ENCODE measurements around the gene MYO9A.

The MYO9A gene

DNA sequence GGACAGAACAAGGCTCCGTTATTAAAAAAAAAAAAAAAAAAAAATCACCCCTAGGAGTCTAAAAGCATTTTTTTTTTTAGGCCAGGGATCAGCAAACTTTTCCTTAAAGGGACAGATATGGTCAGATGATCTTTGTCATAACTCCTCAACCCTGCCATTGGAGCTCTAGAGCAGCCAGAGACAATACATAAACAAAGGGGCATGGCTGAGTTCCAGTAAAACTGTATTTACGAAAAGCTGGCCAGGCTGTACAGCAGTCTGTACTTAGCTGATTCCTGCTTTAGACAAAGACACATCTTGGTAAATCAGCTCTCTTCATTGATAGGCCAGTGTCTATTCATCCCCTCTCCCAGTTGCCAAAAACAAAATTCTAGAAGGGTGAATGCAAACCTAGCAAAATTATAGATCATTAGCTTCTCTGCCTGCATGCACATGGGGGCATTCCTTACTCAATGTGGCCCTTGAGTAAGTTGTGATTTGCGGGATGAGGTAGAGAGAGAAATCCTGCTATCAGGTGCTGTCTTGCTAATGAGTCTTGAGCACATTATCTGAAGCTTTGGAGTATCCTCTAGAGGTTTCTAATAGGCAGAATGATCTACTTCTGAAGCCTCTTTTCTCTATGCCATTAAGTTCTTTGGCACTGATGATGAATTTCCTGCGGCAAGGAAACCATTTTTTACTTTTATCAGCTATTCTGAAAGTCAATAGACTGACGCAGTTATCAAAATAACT is 35.5 kb upstream of the MYO9A start:
- Histone ChIP-seq H3K4me1 (ENCODE audit: control insufficient read depth, insufficient read depth, low read length) (peaks cover 13% of the 10 kb centered on the region), H3K27ac (ENCODE audit: extremely low read depth, low read depth, low read length) (no peak overlapping the region), H3K36me3 (ENCODE audit: control insufficient read depth in 2 of 2, insufficient read depth in 1 of 2, low read length in 2 of 2) (no peaks in the 10 kb centered on the region), H3K4me3 (ENCODE audit: low read depth, low read length) (no peak overlapping the region), H3K9me3 (ENCODE audit: control insufficient read depth, insufficient read depth, low read depth, low read length) (no peaks in the 10 kb centered on the region)
- ChIA-PET CTCF (interaction anchor here (0.6 to 1.9 kb wide), 14 partner anchors 9 to 1079 kb away, joined by 3 to 11 read pairs (median 4); partner anchors contain the start of genes MYO9A and SENP8), POLR2A (interaction anchor here (1.1 kb wide), 1 partner anchor 35 kb away, joined by 4 read pairs; the partner anchor contains the start of genes MYO9A and SENP8)
- TF ChIP-seq, protein P1, sequence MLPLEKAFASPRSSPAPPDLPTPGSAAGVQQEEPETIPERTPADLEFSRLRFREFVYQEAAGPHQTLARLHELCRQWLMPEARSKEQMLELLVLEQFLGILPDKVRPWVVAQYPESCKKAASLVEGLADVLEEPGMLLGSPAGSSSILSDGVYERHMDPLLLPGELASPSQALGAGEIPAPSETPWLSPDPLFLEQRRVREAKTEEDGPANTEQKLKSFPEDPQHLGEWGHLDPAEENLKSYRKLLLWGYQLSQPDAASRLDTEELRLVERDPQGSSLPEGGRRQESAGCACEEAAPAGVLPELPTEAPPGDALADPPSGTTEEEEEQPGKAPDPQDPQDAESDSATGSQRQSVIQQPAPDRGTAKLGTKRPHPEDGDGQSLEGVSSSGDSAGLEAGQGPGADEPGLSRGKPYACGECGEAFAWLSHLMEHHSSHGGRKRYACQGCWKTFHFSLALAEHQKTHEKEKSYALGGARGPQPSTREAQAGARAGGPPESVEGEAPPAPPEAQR (tag by site-specific recombination; IDR thresholded peaks at IDR 0.05) = no peak
- no peak for TF ChIP-seq YY1 (tag by site-specific recombination; IDR thresholded peaks at IDR 0.05)
- no peak for TF ChIP-seq ZBTB20 (tag by site-specific recombination; IDR thresholded peaks at IDR 0.05)
- TF ChIP-seq ZNF324 (tag by site-specific recombination; IDR thresholded peaks at IDR 0.05) = no peak

- ChIA-PET POLR2A (no interaction called here), CTCF (interaction anchor here (0.7 to 2.5 kb wide), 4 partner anchors 9 to 395 kb away, joined by 3 to 13 read pairs (median 4); no protein-coding TSS in a partner anchor)
- Histone ChIP-seq H3K27ac (ENCODE audit: extremely low read depth, low read depth, low read length) (no peak overlapping the region), H3K4me1 (ENCODE audit: control insufficient read depth, insufficient read depth, low read length) (no peaks in the 10 kb centered on the region), H3K4me3 (ENCODE audit: low read depth, low read length) (no peak overlapping the region), H3K9me3 (ENCODE audit: control insufficient read depth, insufficient read depth, low read depth, low read length) (no peaks in the 10 kb centered on the region), H3K36me3 (ENCODE audit: control insufficient read depth in 2 of 2, insufficient read depth in 1 of 2, low read length in 2 of 2) (no peaks in the 10 kb centered on the region)
- TF ChIP-seq HOXD13 (CRISPR knock-in tag; IDR thresholded peaks at IDR 0.05; ENCODE audit: borderline replicate concordance) (no peak), ZNF174 (tag by site-specific recombination; IDR thresholded peaks at IDR 0.05) (no peak), ZIC2 (tag by site-specific recombination; IDR thresholded peaks at IDR 0.05) (no peak), HIC1 (tag by site-specific recombination; IDR thresholded peaks at IDR 0.05) (no peak), ZNF23 (tag by site-specific recombination; IDR thresholded peaks at IDR 0.05; ENCODE audit: borderline replicate concordance) (no peak), ZNF26 (tag by site-specific recombination; IDR thresholded peaks at IDR 0.05) (no peak), ZNF830 (tag by site-specific recombination; IDR thresholded peaks at IDR 0.05; ENCODE audit: low read depth) (no peak)
Observed at GRCh38 chr15:72147418-72147817, 29.5 kb upstream of the MYO9A start.

- TF ChIP-seq ZNF473 (tag by site-specific recombination; IDR thresholded peaks at IDR 0.05) = no peak
- TF ChIP-seq, protein P2, sequence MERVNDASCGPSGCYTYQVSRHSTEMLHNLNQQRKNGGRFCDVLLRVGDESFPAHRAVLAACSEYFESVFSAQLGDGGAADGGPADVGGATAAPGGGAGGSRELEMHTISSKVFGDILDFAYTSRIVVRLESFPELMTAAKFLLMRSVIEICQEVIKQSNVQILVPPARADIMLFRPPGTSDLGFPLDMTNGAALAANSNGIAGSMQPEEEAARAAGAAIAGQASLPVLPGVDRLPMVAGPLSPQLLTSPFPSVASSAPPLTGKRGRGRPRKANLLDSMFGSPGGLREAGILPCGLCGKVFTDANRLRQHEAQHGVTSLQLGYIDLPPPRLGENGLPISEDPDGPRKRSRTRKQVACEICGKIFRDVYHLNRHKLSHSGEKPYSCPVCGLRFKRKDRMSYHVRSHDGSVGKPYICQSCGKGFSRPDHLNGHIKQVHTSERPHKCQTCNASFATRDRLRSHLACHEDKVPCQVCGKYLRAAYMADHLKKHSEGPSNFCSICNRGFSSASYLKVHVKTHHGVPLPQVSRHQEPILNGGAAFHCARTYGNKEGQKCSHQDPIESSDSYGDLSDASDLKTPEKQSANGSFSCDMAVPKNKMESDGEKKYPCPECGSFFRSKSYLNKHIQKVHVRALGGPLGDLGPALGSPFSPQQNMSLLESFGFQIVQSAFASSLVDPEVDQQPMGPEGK (tag by site-specific recombination; IDR thresholded peaks at IDR 0.05) = no peak
- TF ChIP-seq, protein P3, sequence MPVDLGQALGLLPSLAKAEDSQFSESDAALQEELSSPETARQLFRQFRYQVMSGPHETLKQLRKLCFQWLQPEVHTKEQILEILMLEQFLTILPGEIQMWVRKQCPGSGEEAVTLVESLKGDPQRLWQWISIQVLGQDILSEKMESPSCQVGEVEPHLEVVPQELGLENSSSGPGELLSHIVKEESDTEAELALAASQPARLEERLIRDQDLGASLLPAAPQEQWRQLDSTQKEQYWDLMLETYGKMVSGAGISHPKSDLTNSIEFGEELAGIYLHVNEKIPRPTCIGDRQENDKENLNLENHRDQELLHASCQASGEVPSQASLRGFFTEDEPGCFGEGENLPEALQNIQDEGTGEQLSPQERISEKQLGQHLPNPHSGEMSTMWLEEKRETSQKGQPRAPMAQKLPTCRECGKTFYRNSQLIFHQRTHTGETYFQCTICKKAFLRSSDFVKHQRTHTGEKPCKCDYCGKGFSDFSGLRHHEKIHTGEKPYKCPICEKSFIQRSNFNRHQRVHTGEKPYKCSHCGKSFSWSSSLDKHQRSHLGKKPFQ (tag by site-specific recombination; IDR thresholded peaks at IDR 0.05) = no peak
- peak; percentile 83 for TF ChIP-seq PRDM1 (tag by site-specific recombination; IDR thresholded peaks at IDR 0.05)
- ChIA-PET POLR2A (no interaction called here), CTCF (interaction anchor here (0.7 to 2.5 kb wide), 4 partner anchors 9 to 394 kb away, joined by 3 to 13 read pairs (median 4); no protein-coding TSS in a partner anchor)
- H3K4me1 ChIP-seq (ENCODE audit: control insufficient read depth, insufficient read depth, low read length) = no peaks in the 10 kb centered on the region
- no peaks in the 10 kb centered on the region for H3K36me3 ChIP-seq (ENCODE audit: control insufficient read depth in 2 of 2, insufficient read depth in 1 of 2, low read length in 2 of 2)
- no peak overlapping the region for H3K27ac ChIP-seq (ENCODE audit: extremely low read depth, low read depth, low read length)
- H3K4me3 ChIP-seq (ENCODE audit: low read depth, low read length) = no peak overlapping the region
- H3K9me3 ChIP-seq (ENCODE audit: control insufficient read depth, insufficient read depth, low read depth, low read length) = no peaks in the 10 kb centered on the region
Observed at GRCh38 chr15:72146934-72147333, 29.0 kb upstream of the MYO9A start.
